ENCODE measurements around the gene MANF. TPM values are rescaled to one million over a fixed set of nuclear protein-coding genes. Genes with fewer than 3 reads are reported as not detected.

MANF gene
- total and polyA plus RNA-seq, 2 donors (not counting 1 experiment from before 2014, with no cell fraction given): 55.3 to 132 TPM

DNA sequence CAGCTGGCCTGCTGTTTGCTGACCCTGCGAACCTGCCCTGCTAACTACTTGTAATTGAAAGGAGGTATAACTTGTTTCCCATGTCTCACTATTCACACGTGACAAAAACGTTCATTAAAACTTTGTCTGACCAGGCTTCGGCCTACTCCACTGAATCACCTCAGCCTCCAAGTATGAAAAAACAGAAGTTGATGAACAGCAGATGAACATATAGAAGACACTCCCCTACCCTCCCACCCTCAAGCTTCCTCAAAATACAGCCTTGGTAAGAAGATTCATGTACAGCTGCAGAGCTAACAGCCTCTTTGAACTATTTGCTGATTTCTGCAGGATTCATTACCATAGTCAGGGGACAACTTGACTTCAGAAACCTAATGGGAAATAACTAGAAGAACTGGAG, 16.6 kb downstream of the MANF start:
- TF ChIP-seq, protein P1, sequence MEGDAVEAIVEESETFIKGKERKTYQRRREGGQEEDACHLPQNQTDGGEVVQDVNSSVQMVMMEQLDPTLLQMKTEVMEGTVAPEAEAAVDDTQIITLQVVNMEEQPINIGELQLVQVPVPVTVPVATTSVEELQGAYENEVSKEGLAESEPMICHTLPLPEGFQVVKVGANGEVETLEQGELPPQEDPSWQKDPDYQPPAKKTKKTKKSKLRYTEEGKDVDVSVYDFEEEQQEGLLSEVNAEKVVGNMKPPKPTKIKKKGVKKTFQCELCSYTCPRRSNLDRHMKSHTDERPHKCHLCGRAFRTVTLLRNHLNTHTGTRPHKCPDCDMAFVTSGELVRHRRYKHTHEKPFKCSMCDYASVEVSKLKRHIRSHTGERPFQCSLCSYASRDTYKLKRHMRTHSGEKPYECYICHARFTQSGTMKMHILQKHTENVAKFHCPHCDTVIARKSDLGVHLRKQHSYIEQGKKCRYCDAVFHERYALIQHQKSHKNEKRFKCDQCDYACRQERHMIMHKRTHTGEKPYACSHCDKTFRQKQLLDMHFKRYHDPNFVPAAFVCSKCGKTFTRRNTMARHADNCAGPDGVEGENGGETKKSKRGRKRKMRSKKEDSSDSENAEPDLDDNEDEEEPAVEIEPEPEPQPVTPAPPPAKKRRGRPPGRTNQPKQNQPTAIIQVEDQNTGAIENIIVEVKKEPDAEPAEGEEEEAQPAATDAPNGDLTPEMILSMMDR (conservative IDR thresholded peaks at IDR 0.05 in 1 of 2, IDR thresholded peaks at IDR 0.05 in 1 of 2; ENCODE audit: low read depth in 1 of 2, low read length in 2 of 2): no peak
- TF ChIP-seq EZH2 (IDR thresholded peaks at IDR 0.05; ENCODE audit: low read length, missing control alignments): no peak
- Histone ChIP-seq H3K4me1 (ENCODE audit: control insufficient read depth, extremely low read depth, insufficient read depth, low read length) (no peaks in the 10 kb centered on the region), H4K20me1 (ENCODE audit: control insufficient read depth, extremely low read depth, insufficient read depth, low read length) (no peaks in the 10 kb centered on the region), H3K79me2 (ENCODE audit: control insufficient read depth, insufficient read depth, low read length) (no peaks in the 10 kb centered on the region), H3K4me3 (replicated peaks in 1 of 4; ENCODE audit: control extremely low read depth in 1 of 4, insufficient read depth in 1 of 4, low read depth in 3 of 4, low read length in 4 of 4) (no peak overlapping the region), H3K27ac (ENCODE audit: insufficient read depth, low read length) (no peak overlapping the region), H2AFZ (ENCODE audit: low read length) (no peak overlapping the region), H3K4me2 (ENCODE audit: extremely low read depth, insufficient read depth, low read length) (no peak overlapping the region), H3K9me3 (ENCODE audit: control insufficient read depth, insufficient read depth, low read depth, low read length) (no peaks in the 10 kb centered on the region), H3K36me3 (ENCODE audit: control insufficient read depth, insufficient read depth, low read length) (peaks cover 2% of the 10 kb centered on the region), H3K27me3 (ENCODE audit: control insufficient read depth, insufficient read depth, low read length) (no peaks in the 10 kb centered on the region), H3K9ac (ENCODE audit: insufficient read depth, low read length) (no peak overlapping the region)
- no peak for DNase-seq (ENCODE audit: low read depth in 2 of 2)

DNA sequence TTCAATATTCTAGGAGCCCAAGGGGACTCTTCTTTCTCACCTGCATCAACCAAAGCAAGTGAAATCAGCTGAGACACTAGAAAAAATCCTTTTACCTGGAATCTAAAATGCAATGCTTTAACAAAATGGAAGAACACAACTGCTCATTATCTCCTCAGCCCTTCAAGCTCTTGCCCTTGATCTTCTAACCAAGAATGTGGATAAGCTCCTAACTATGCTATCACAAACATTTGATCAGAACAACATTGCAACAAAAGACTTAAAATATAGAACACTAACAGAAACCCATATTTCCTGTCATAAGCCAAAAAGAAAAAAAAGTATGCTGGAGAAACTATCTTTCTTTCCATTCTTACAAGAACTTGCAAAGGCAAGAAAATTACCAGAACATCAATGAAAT, 18.6 kb downstream of the MANF start:
- Histone ChIP-seq H3K36me3 (ENCODE audit: control insufficient read depth, insufficient read depth, low read length) (peaks cover 2% of the 10 kb centered on the region), H3K27ac (ENCODE audit: insufficient read depth, low read length) (no peak overlapping the region), H3K27me3 (ENCODE audit: control insufficient read depth, insufficient read depth, low read length) (no peaks in the 10 kb centered on the region), H3K4me1 (ENCODE audit: control insufficient read depth, extremely low read depth, insufficient read depth, low read length) (no peaks in the 10 kb centered on the region), H3K4me3 (replicated peaks in 1 of 4; ENCODE audit: control extremely low read depth in 1 of 4, insufficient read depth in 1 of 4, low read depth in 3 of 4, low read length in 4 of 4) (no peak overlapping the region), H2AFZ (ENCODE audit: low read length) (no peak overlapping the region), H3K79me2 (ENCODE audit: control insufficient read depth, insufficient read depth, low read length) (no peaks in the 10 kb centered on the region), H4K20me1 (ENCODE audit: control insufficient read depth, extremely low read depth, insufficient read depth, low read length) (no peaks in the 10 kb centered on the region), H3K4me2 (ENCODE audit: extremely low read depth, insufficient read depth, low read length) (no peak overlapping the region), H3K9ac (ENCODE audit: insufficient read depth, low read length) (no peak overlapping the region), H3K9me3 (ENCODE audit: control insufficient read depth, insufficient read depth, low read depth, low read length) (no peaks in the 10 kb centered on the region)
- TF ChIP-seq, protein P1 (conservative IDR thresholded peaks at IDR 0.05 in 1 of 2, IDR thresholded peaks at IDR 0.05 in 1 of 2; ENCODE audit: low read depth in 1 of 2, low read length in 2 of 2): no peak
- TF ChIP-seq EZH2 (IDR thresholded peaks at IDR 0.05; ENCODE audit: low read length, missing control alignments): no peak
- no peak for DNase-seq (ENCODE audit: low read depth in 2 of 2)

- no peaks in the 10 kb centered on the region for H3K27me3 ChIP-seq (ENCODE audit: control insufficient read depth, insufficient read depth, low read length)
- TF ChIP-seq EZH2 (IDR thresholded peaks at IDR 0.05; ENCODE audit: low read length, missing control alignments): no peak
- TF ChIP-seq, protein P1 (conservative IDR thresholded peaks at IDR 0.05 in 1 of 2, IDR thresholded peaks at IDR 0.05 in 1 of 2; ENCODE audit: low read depth in 1 of 2, low read length in 2 of 2): no peak
- no peak for DNase-seq (ENCODE audit: low read depth in 2 of 2)
- H4K20me1 ChIP-seq (ENCODE audit: control insufficient read depth, extremely low read depth, insufficient read depth, low read length): no peaks in the 10 kb centered on the region
- H3K36me3 ChIP-seq (ENCODE audit: control insufficient read depth, insufficient read depth, low read length): peaks cover 5% of the 10 kb centered on the region
- H3K4me1 ChIP-seq (ENCODE audit: control insufficient read depth, extremely low read depth, insufficient read depth, low read length): no peaks in the 10 kb centered on the region
- no peaks in the 10 kb centered on the region for H3K79me2 ChIP-seq (ENCODE audit: control insufficient read depth, insufficient read depth, low read length)
- H3K27ac ChIP-seq (ENCODE audit: insufficient read depth, low read length): no peak overlapping the region
- H3K9ac ChIP-seq (ENCODE audit: insufficient read depth, low read length): no peak overlapping the region
- H3K4me2 ChIP-seq (ENCODE audit: extremely low read depth, insufficient read depth, low read length): no peak overlapping the region
- no peak overlapping the region for H2AFZ ChIP-seq (ENCODE audit: low read length)
- no peaks in the 10 kb centered on the region for H3K9me3 ChIP-seq (ENCODE audit: control insufficient read depth, insufficient read depth, low read depth, low read length)
- no peak overlapping the region for H3K4me3 ChIP-seq (replicated peaks in 1 of 4; ENCODE audit: control extremely low read depth in 1 of 4, insufficient read depth in 1 of 4, low read depth in 3 of 4, low read length in 4 of 4)
These were observed 22.9 kb downstream of the MANF start for GRCh38 chr3:51408021-51408420.

All from fibroblast of lung (primary cell).